Caco-2 (cell line): ENCODE measurements around the gene CCL26. TPM values are rescaled to one million over a fixed set of nuclear protein-coding genes. Genes with fewer than 3 reads are reported as not detected.
"Not testable (repeated sequence)": the region's sequence is repeated elsewhere in the genome, so short reads cannot be mapped to it uniquely, and the experiment has no call there.

ENCODE experiments used
- BruUV-seq: library from RNA; stranded (reverse); fragments of 400-500 nt; replicated peaks from 2 replicates; lab custom pipeline; 2021; lab: Mats Ljungman, UMichigan
- CTCF ChIA-PET: fragments of 300-600 bp; sonication (Branson Sonifier 250); formaldehyde crosslinking; loops from one replicate; lab custom pipeline; 2022; ENCODE audit warnings: antibody characterized with exemption; lab: Charles Lee
- POLR2A ChIA-PET: fragments of 300-600 bp; sonication (Branson Sonifier 250); formaldehyde crosslinking; loops from one replicate; lab custom pipeline; 2022; ENCODE audit warnings: antibody characterized with exemption; lab: Charles Lee
- DNase-seq, 2 experiments: peaks; one replicate each; pipeline versions ENCODE4 v3.0.0 to v3.0.0-alpha.2; 2020 to 2022
- H3K27me3 ChIP-seq: replicated peaks from 2 replicates; pipeline ENCODE4 v1.6.0; 2011; ENCODE audit warnings: low read length; ENCODE audit not compliant: control insufficient read depth, insufficient read depth
- H3K36me3 ChIP-seq: 2 replicates; pipeline ENCODE4 v1.5.1; 2011; ENCODE audit warnings: low read length; ENCODE audit not compliant: control insufficient read depth, insufficient read depth
- H3K4me1 ChIP-seq: fragments of 250-450 bp; sonication (Bioruptor Pico); 2 replicates; pipeline ENCODE4 v1.5.1; 2020; ENCODE audit warnings: mild to moderate bottlenecking
- H3K4me3 ChIP-seq: 2 replicates; pipeline ENCODE4 v1.5.1; 2011; ENCODE audit warnings: low read depth, mild to moderate bottlenecking, control low read depth, low read length
- H3K9me3 ChIP-seq: fragments of 250-450 bp; sonication (Bioruptor Pico); 2 replicates; pipeline ENCODE4 v1.5.1; 2020; ENCODE audit warnings: mild to moderate bottlenecking, moderate library complexity
- H3K27ac Mint-ChIP-seq: one replicate; pipeline ENCODE4 v1.8.0; 2022; ENCODE audit warnings: mixed read lengths; ENCODE audit not compliant: unreplicated experiment
- H3K27me3 Mint-ChIP-seq: one replicate; pipeline ENCODE4 v1.8.0; 2022; ENCODE audit warnings: mixed read lengths; ENCODE audit not compliant: insufficient read depth, unreplicated experiment
- H3K36me3 Mint-ChIP-seq: one replicate; pipeline ENCODE4 v1.8.0; 2022; ENCODE audit warnings: mild to moderate bottlenecking, mixed read lengths; ENCODE audit not compliant: insufficient read depth, unreplicated experiment
- H3K4me1 Mint-ChIP-seq: one replicate; pipeline ENCODE4 v1.8.0; 2022; ENCODE audit warnings: low read depth, mixed read lengths; ENCODE audit not compliant: unreplicated experiment
- H3K4me3 Mint-ChIP-seq: one replicate; pipeline ENCODE4 v1.8.0; 2022; ENCODE audit warnings: mild to moderate bottlenecking, moderate library complexity, mixed read lengths; ENCODE audit not compliant: unreplicated experiment
- H3K9me3 Mint-ChIP-seq: one replicate; pipeline ENCODE4 v1.8.0; 2022; ENCODE audit warnings: mixed read lengths; ENCODE audit not compliant: unreplicated experiment
- intact Hi-C: fragments of 100-400 bp; cut with micrococcal nuclease; formaldehyde crosslinking; loops from one replicate; pipeline ENCODE4 v1.10.0; 2022; ENCODE audit not compliant: unreplicated experiment
- total RNA-seq: library from RNA; stranded (reverse); gene quantifications from 2 replicates; pipeline ENCODE4 v1.2.3, GENCODE V29; 2022
- TF ChIP-seq, protein P1 (sequence below), 2 experiments: fragments of 200-600 bp in 1 of 2; IDR thresholded peaks; 1 replicate in 1 of 2; 2 replicates in 1 of 2; pipeline versions ENCODE4 v1.5.1 to v1.8.0; 2011 to 2022; ENCODE audit warnings: antibody characterized with exemption in 1 of 2, control low read depth in 1 of 2, inconsistent platforms in 1 of 2, low read depth in 1 of 2, low read length in 1 of 2, mild to moderate bottlenecking in 1 of 2, moderate library complexity in 1 of 2; ENCODE audit not compliant: insufficient read depth in 1 of 2, severe bottlenecking in 1 of 2, unreplicated experiment in 1 of 2

The CCL26 gene
- total RNA-seq, 1 experiment from 2014 or later = not detected

DNA sequence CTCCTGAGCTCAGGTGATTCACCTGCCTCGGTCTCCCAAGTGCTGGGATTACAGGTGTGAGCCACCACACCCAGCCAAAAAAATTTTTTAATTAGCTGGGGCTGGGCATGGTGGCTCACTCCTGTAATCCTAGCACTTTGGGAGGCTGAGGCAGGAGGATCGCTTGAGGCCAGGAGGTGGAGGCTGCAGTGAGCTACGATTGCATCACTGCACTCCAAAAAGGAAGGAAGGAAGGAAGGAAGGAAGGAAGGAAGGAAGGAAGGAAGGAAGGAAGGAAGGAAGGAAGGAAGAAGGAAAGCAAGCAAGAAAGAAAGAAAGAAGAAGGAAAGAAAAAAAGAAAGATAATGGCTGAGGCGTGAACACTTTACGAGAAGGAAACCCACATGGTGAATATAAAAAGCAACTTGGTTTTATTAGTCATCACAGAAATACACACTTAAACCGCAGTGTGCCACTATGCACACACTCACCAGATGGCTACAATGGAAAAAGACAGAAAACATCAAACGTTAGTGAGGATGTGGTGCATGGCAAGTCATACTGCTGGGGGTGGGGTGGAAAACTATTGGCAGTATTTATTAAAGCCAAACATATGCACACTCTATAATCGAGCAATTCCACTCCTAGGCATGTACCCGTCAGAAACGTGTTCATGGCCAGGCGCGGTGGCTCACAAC is 4.4 kb upstream of the CCL26 start:
- no peak for DNase-seq
- CTCF ChIA-PET = no interaction called here
- POLR2A ChIA-PET = no interaction called here
- no peaks in the 10 kb centered on the region for H3K9me3 Mint-ChIP-seq
- H3K4me3 Mint-ChIP-seq = no peak overlapping the region
- H3K36me3 Mint-ChIP-seq = no peaks in the 10 kb centered on the region
- H3K4me3 ChIP-seq = no peak overlapping the region
- no TSS peak for BruUV-seq
- H3K36me3 ChIP-seq = no peaks in the 10 kb centered on the region
- no peak overlapping the region for H3K27ac Mint-ChIP-seq
- H3K9me3 ChIP-seq = no peaks in the 10 kb centered on the region
- H3K27me3 ChIP-seq = no peaks in the 10 kb centered on the region
- H3K27me3 Mint-ChIP-seq = peaks cover 12% of the 10 kb centered on the region
- no peaks in the 10 kb centered on the region; the same call in 1 of the 2 replicates for H3K4me1 ChIP-seq
- intact Hi-C loops = no loop called here
- H3K4me1 Mint-ChIP-seq = no peaks in the 10 kb centered on the region
- TF ChIP-seq, protein P1, sequence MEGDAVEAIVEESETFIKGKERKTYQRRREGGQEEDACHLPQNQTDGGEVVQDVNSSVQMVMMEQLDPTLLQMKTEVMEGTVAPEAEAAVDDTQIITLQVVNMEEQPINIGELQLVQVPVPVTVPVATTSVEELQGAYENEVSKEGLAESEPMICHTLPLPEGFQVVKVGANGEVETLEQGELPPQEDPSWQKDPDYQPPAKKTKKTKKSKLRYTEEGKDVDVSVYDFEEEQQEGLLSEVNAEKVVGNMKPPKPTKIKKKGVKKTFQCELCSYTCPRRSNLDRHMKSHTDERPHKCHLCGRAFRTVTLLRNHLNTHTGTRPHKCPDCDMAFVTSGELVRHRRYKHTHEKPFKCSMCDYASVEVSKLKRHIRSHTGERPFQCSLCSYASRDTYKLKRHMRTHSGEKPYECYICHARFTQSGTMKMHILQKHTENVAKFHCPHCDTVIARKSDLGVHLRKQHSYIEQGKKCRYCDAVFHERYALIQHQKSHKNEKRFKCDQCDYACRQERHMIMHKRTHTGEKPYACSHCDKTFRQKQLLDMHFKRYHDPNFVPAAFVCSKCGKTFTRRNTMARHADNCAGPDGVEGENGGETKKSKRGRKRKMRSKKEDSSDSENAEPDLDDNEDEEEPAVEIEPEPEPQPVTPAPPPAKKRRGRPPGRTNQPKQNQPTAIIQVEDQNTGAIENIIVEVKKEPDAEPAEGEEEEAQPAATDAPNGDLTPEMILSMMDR (IDR thresholded peaks at IDR 0.05; ENCODE audit: insufficient read depth in 1 of 2, low read depth in 1 of 2, low read length in 1 of 2, severe bottlenecking in 1 of 2, unreplicated experiment in 1 of 2) = no peak

DNA sequence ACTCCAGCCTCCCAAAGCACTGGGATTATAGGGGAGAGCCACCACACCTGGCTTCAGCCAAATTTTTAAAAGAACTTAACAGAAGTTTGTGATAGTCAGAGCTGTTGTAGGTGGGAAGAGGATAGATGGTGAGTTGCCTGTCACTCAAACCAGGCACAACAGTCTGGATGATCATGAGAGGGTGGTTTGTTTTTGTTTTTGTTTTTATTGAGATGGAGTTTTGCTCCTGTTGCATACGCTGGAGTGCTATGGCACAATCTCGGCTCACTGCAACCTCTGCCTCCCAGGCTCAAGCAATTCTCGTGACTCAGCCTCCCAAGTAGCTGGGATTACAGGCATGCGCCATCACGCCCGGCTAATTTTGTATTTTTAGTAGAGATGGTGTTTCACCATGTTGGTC is 1.9 kb upstream of the CCL26 start:
- H3K36me3 Mint-ChIP-seq, DNase-seq, H3K4me3 ChIP-seq, H3K4me1 Mint-ChIP-seq, CTCF ChIA-PET, POLR2A ChIA-PET, H3K4me1 ChIP-seq, BruUV-seq, H3K4me3 Mint-ChIP-seq, H3K9me3 ChIP-seq, H3K36me3 ChIP-seq, H3K9me3 Mint-ChIP-seq, intact Hi-C loops, H3K27me3 Mint-ChIP-seq, H3K27ac Mint-ChIP-seq, H3K27me3 ChIP-seq: not testable (repeated sequence)

DNA sequence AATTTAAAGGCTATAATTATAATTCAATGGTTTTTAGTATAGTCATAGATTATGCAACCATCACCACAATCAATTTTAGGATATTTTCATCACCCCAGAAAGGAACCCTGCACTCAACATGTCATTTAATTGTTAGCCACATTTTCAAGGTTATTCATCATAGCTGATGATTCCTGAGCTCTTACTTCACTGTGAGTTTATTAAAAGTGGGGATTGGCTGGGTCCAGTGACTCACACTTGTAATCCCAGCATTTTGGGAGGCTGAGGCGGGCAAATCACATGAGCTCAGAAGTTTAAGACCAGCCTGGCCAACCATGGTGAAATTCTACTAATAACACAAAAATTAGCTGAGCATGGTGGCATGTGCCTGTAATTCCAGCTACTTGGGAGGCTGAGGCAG is 787 bp downstream of the CCL26 start:
- H3K27ac Mint-ChIP-seq = no peak overlapping the region
- POLR2A ChIA-PET = no interaction called here

More for the DNA sequence above, 787 bp downstream of the CCL26 start:
- Histone ChIP-seq H3K9me3 (no peaks in the 10 kb centered on the region), H3K4me3 (no peak overlapping the region), H3K4me1 (no peaks in the 10 kb centered on the region; the same call in 1 of the 2 replicates), H3K36me3 (no peaks in the 10 kb centered on the region), H3K27me3 (no peaks in the 10 kb centered on the region)
- Mint-ChIP-seq H3K4me1 (no peaks in the 10 kb centered on the region), H3K36me3 (no peaks in the 10 kb centered on the region), H3K4me3 (no peak overlapping the region), H3K27me3 (no peaks in the 10 kb centered on the region), H3K9me3 (no peaks in the 10 kb centered on the region)
- intact Hi-C loops = no loop called here
- DNase-seq = no peak
- TF ChIP-seq, protein P1 (IDR thresholded peaks at IDR 0.05; ENCODE audit: insufficient read depth in 1 of 2, low read depth in 1 of 2, low read length in 1 of 2, severe bottlenecking in 1 of 2, unreplicated experiment in 1 of 2) = no peak
- CTCF ChIA-PET = no interaction called here
- BruUV-seq = no TSS peak
